GM23338 (cell line): ENCODE measurements around the gene WDR1. TPM values are rescaled to one million over a fixed set of nuclear protein-coding genes. Genes with fewer than 3 reads are reported as not detected.

ENCODE experiments used
- ATAC-seq: fragments of 200-7000 bp; cut with Tn5 transposase; 3 replicates; pipeline ENCODE4 v1.9.1; 2020
- DNase-seq: peaks from one replicate; pipeline ENCODE4 v3.0.0-alpha.2; 2015; ENCODE audit warnings: low spot score
- H2AFZ ChIP-seq: fragments of 200-600 bp; sonication (generic); 2 replicates; pipeline ENCODE4 v1.8.0; 2016; ENCODE audit warnings: antibody characterized with exemption, mild to moderate bottlenecking, moderate library complexity
- H3F3A ChIP-seq: fragments of 200-600 bp; sonication (generic); replicated peaks from 2 replicates; pipeline ENCODE4 v1.8.0; 2017; ENCODE audit warnings: antibody characterized with exemption, mixed run types, low read depth
- H3K27ac ChIP-seq: fragments of 200-600 bp; sonication (generic); 2 replicates; pipeline ENCODE4 v1.6.1; 2016; ENCODE audit warnings: low read depth
- H3K27me3 ChIP-seq: fragments of 200-600 bp; sonication (generic); 2 replicates; pipeline ENCODE4 v1.8.0; 2016; ENCODE audit warnings: mild to moderate bottlenecking, mixed run types, moderate library complexity; ENCODE audit not compliant: insufficient read depth
- H3K36me3 ChIP-seq: fragments of 200-600 bp; sonication (generic); 2 replicates; pipeline ENCODE4 v1.8.0; 2016; ENCODE audit warnings: mild to moderate bottlenecking; ENCODE audit not compliant: insufficient read depth
- H3K4me1 ChIP-seq: fragments of 200-600 bp; sonication (generic); 2 replicates; pipeline ENCODE4 v1.8.0; 2016; ENCODE audit warnings: mild to moderate bottlenecking, moderate library complexity; ENCODE audit not compliant: insufficient read depth
- H3K4me2 ChIP-seq: fragments of 200-600 bp; sonication (generic); 2 replicates; pipeline ENCODE4 v1.7.1; 2017; ENCODE audit warnings: mixed run types
- H3K4me3 ChIP-seq: fragments of 200-600 bp; sonication (generic); 2 replicates; pipeline ENCODE4 v1.6.1; 2016; ENCODE audit warnings: mixed run types
- H3K79me2 ChIP-seq: fragments of 200-600 bp; sonication (generic); replicated peaks from 2 replicates; pipeline ENCODE4 v1.8.0; 2017; ENCODE audit warnings: mild to moderate bottlenecking; ENCODE audit not compliant: insufficient read depth
- H3K9me2 ChIP-seq: fragments of 200-600 bp; sonication (generic); 2 replicates; pipeline ENCODE4 v1.8.0; 2017; ENCODE audit not compliant: insufficient read depth
- H4K20me1 ChIP-seq: fragments of 200-600 bp; sonication (generic); replicated peaks from 2 replicates; pipeline ENCODE4 v1.8.0; 2017; ENCODE audit warnings: mild to moderate bottlenecking; ENCODE audit not compliant: insufficient read depth
- H3K27ac Mint-ChIP-seq: 2 replicates; pipeline ENCODE4 v1.8.0; 2020; ENCODE audit warnings: inconsistent platforms, mild to moderate bottlenecking, moderate library complexity, mixed read lengths
- H3K27me3 Mint-ChIP-seq: 3 replicates; pipeline ENCODE4 v1.8.0; 2022; ENCODE audit warnings: low read depth, mild to moderate bottlenecking, moderate library complexity, mixed read lengths, inconsistent platforms; ENCODE audit not compliant: insufficient read depth, poor library complexity
- H3K36me3 Mint-ChIP-seq: 3 replicates; pipeline ENCODE4 v1.8.0; 2021; ENCODE audit warnings: low read depth, mild to moderate bottlenecking, inconsistent platforms, moderate library complexity, mixed read lengths
- H3K4me1 Mint-ChIP-seq: 3 replicates; pipeline ENCODE4 v1.8.0; 2020; ENCODE audit warnings: mild to moderate bottlenecking, inconsistent platforms, mixed read lengths
- H3K4me3 Mint-ChIP-seq: 3 replicates; pipeline ENCODE4 v1.8.0; 2021; ENCODE audit warnings: moderate library complexity, mild to moderate bottlenecking, inconsistent platforms, mixed read lengths
- H3K9me3 Mint-ChIP-seq: 3 replicates; pipeline ENCODE4 v1.8.0; 2020; ENCODE audit warnings: moderate library complexity, mild to moderate bottlenecking, inconsistent platforms, mixed read lengths
- CTCF ChIP-seq, 2 experiments: fragments of 200-600 bp in 1 of 2; sonication (generic) in 1 of 2; conservative IDR thresholded peaks; 2 replicates each; pipeline versions ENCODE4 v1.5.1 to v1.6.1; 2016 to 2017; ENCODE audit warnings: antibody characterized with exemption in 2 of 2, low read depth in 2 of 2, mild to moderate bottlenecking in 2 of 2, moderate library complexity in 1 of 2
- ETS1 ChIP-seq: IDR thresholded peaks from 2 replicates; pipeline ENCODE4 v1.6.1; 2016; ENCODE audit warnings: antibody characterized with exemption
- EZH2 ChIP-seq: fragments of 200-600 bp; sonication (generic); IDR thresholded peaks from one replicate; pipeline ENCODE4 v1.8.0; 2017; ENCODE audit warnings: antibody characterized with exemption, mild to moderate bottlenecking, low read depth; ENCODE audit not compliant: unreplicated experiment
- EZH2phosphoT487 ChIP-seq: fragments of 200-600 bp; sonication (generic); IDR thresholded peaks from one replicate; pipeline ENCODE4 v1.8.1; 2018; ENCODE audit warnings: antibody characterized with exemption; ENCODE audit not compliant: unreplicated experiment
- JUNB ChIP-seq: IDR thresholded peaks from one replicate; pipeline ENCODE4 v1.6.1; 2016; ENCODE audit warnings: antibody characterized with exemption; ENCODE audit not compliant: unreplicated experiment
- NANOG ChIP-seq: IDR thresholded peaks from 2 replicates; pipeline ENCODE4 v1.6.1; 2016; ENCODE audit warnings: antibody characterized with exemption, borderline replicate concordance
- POLR2AphosphoS5 ChIP-seq: IDR thresholded peaks from 2 replicates; pipeline ENCODE4 v1.6.1; 2016; ENCODE audit warnings: antibody characterized with exemption, low read depth
- REST ChIP-seq: IDR thresholded peaks from one replicate; pipeline ENCODE4 v1.6.1; 2018; ENCODE audit warnings: antibody characterized with exemption; ENCODE audit not compliant: unreplicated experiment
- STAT1 ChIP-seq: IDR thresholded peaks from one replicate; pipeline ENCODE4 v1.6.1; 2016; ENCODE audit warnings: antibody characterized with exemption; ENCODE audit not compliant: unreplicated experiment
- ZNF114 ChIP-seq: fragments of 250-450 bp; sonication (Bioruptor Pico); IDR thresholded peaks from 2 replicates; pipeline ENCODE4 v1.5.0; 2020; ENCODE audit warnings: mild to moderate bottlenecking, moderate library complexity
- ZNF331 ChIP-seq: fragments of 250-450 bp; sonication (Bioruptor Pico); IDR thresholded peaks from 2 replicates; pipeline ENCODE4 v1.5.0; 2020; ENCODE audit warnings: low read depth, mild to moderate bottlenecking, moderate library complexity
- ZNF462 ChIP-seq: fragments of 250-450 bp; sonication (Bioruptor Pico); IDR thresholded peaks from 2 replicates; pipeline ENCODE4 v1.5.0; 2020; ENCODE audit warnings: mild to moderate bottlenecking, moderate library complexity
- polyA plus RNA-seq: library from polyadenylated mRNA; unstranded; fragments of >200 nt; fragmentation: Nextera tagmentation; extraction: Ambion mirVana; gene quantifications from 2 replicates; pipeline ENCODE4 v1.2.1, GENCODE V29; 2016
- total RNA-seq: library from RNA; depleted of rRNA; stranded (reverse); fragments of >200 nt; shearing (Covaris generic); gene quantifications from 2 replicates; pipeline ENCODE4 v1.2.3, GENCODE V29; 2014

The WDR1 gene
- total and polyA plus RNA-seq, 2 experiments from 2014 or later = 93.2 to 248 TPM

GRCh38 chr4:10066206-10066605, 50.4 kb downstream of the WDR1 start:
- ATAC-seq (no peak), DNase-seq (no peak)
- Mint-ChIP-seq H3K36me3 (peaks cover 12% of the 10 kb centered on the region; the same call in 2 of the 3 replicates), H3K4me3 (no peak overlapping the region), H3K9me3 (no peaks in the 10 kb centered on the region), H3K27me3 (peaks cover 9% of the 10 kb centered on the region), H3K4me1 (peaks cover 19% of the 10 kb centered on the region), H3K27ac (no peak overlapping the region)
- Histone ChIP-seq H3K4me2 (no peak overlapping the region), H3K27me3 (no peaks in the 10 kb centered on the region), H3K9me2 (no peaks in the 10 kb centered on the region), H3K79me2 (no peaks in the 10 kb centered on the region), H3K4me3 (no peak overlapping the region), H3K27ac (no peak overlapping the region), H3K4me1 (peaks cover 10% of the 10 kb centered on the region), H2AFZ (no peak overlapping the region), H3F3A (no peaks in the 10 kb centered on the region), H3K36me3 (no peaks in the 10 kb centered on the region), H4K20me1 (no peaks in the 10 kb centered on the region; the same call in none of the 2 replicates)
- TF ChIP-seq ZNF331 (CRISPR knock-in tag) (no peak), ETS1 (no peak), ZNF114 (CRISPR knock-in tag) (no peak), EZH2 (no peak), NANOG (no peak), CTCF (conservative IDR thresholded peaks at IDR 0.05; ENCODE audit: low read depth in 2 of 2) (no peak), STAT1 (no peak), EZH2phosphoT487 (no peak), POLR2AphosphoS5 (no peak), ZNF462 (CRISPR knock-in tag) (no peak), JUNB (no peak), REST (no peak)
